Chondrocyte (in vitro differentiated cells): ENCODE measurements around the gene H3-3A. TPM values are rescaled to one million over a fixed set of nuclear protein-coding genes. Genes with fewer than 3 reads are reported as not detected.

Experiments
- DNase-seq: peaks from one replicate; pipeline ENCODE4 v3.0.0; 2021; ENCODE audit warnings: mixed read lengths, low spot score
- H3K27ac Mint-ChIP-seq: one replicate; pipeline ENCODE4 v1.8.0; 2021; ENCODE audit warnings: mild to moderate bottlenecking, moderate library complexity, mixed read lengths; ENCODE audit not compliant: unreplicated experiment
- H3K27me3 Mint-ChIP-seq: 2 replicates; pipeline ENCODE4 v1.8.0; 2021; ENCODE audit warnings: low read depth, mixed read lengths
- H3K36me3 Mint-ChIP-seq: 2 replicates; pipeline ENCODE4 v1.8.0; 2021; ENCODE audit warnings: low read depth, mixed read lengths
- H3K4me1 Mint-ChIP-seq: 2 replicates; pipeline ENCODE4 v1.8.0; 2021; ENCODE audit warnings: low read depth, mild to moderate bottlenecking, mixed read lengths
- H3K4me3 Mint-ChIP-seq: one replicate; pipeline ENCODE4 v1.8.0; 2021; ENCODE audit warnings: mild to moderate bottlenecking, moderate library complexity, mixed read lengths; ENCODE audit not compliant: unreplicated experiment
- H3K9me3 Mint-ChIP-seq: 2 replicates; pipeline ENCODE4 v1.8.0; 2021; ENCODE audit warnings: low read depth, mixed read lengths
- CTCF ChIP-seq: fragments of 200-600 bp; sonication (generic); IDR thresholded peaks from 2 replicates; pipeline ENCODE4 v1.5.0; 2021; ENCODE audit warnings: antibody characterized with exemption, mild to moderate bottlenecking, moderate library complexity
- total RNA-seq: library from RNA; stranded (reverse); gene quantifications from 3 replicates; pipeline ENCODE4 v1.2.1, GENCODE V29; 2021

The H3-3A gene
- total RNA-seq, 1 donor from 2014 or later, result 315 TPM

GRCh38 chr1:226050133-226050532 lies 12.4 kb upstream of the H3-3A start:
- H3K27ac Mint-ChIP-seq, result no peak overlapping the region
- no peak for DNase-seq
- H3K36me3 Mint-ChIP-seq, result no peaks in the 10 kb centered on the region
- no peak overlapping the region for H3K4me3 Mint-ChIP-seq
- no peaks in the 10 kb centered on the region for H3K27me3 Mint-ChIP-seq
- peaks cover 2% of the 10 kb centered on the region for H3K4me1 Mint-ChIP-seq
- H3K9me3 Mint-ChIP-seq, result no peaks in the 10 kb centered on the region
- TF ChIP-seq CTCF, result no peak

GRCh38 chr1:226051365-226051764 lies 11.2 kb upstream of the H3-3A start:
- Mint-ChIP-seq H3K4me3 (no peak overlapping the region), H3K27ac (no peak overlapping the region), H3K4me1 (peaks cover under 1% of the 10 kb centered on the region), H3K9me3 (no peaks in the 10 kb centered on the region), H3K36me3 (no peaks in the 10 kb centered on the region), H3K27me3 (no peaks in the 10 kb centered on the region)
- no peak for DNase-seq
- TF ChIP-seq CTCF, result no peak

DNA sequence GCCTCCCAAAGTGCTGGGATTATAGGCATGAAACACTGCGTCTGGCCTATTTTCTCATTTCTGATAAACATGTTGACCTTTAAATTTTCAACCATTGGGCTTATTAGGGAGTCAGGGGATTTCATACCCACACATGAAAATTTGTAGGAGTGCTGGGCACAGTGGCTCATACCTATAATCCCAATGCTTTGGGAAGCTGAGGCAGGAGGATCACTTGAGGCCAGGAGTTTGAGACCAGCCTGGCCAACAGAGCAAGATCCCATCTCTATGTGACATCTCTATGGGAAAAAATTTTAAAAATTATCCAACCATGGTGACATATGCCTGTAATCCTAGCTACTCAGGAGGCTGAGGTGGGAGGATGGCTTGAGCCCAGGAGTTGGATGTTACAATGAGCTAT lies 10.5 kb upstream of the H3-3A start:
- no peak overlapping the region for H3K27ac Mint-ChIP-seq
- no peaks in the 10 kb centered on the region for H3K9me3 Mint-ChIP-seq
- H3K4me3 Mint-ChIP-seq, result no peak overlapping the region
- H3K36me3 Mint-ChIP-seq, result no peaks in the 10 kb centered on the region
- no peak for TF ChIP-seq CTCF
- no peaks in the 10 kb centered on the region for H3K27me3 Mint-ChIP-seq
- DNase-seq, result no peak
- no peaks in the 10 kb centered on the region for H3K4me1 Mint-ChIP-seq

- no peak overlapping the region for H3K4me3 Mint-ChIP-seq
Observed at GRCh38 chr1:226054519-226055327, 7.8 kb upstream of the H3-3A start.

DNA sequence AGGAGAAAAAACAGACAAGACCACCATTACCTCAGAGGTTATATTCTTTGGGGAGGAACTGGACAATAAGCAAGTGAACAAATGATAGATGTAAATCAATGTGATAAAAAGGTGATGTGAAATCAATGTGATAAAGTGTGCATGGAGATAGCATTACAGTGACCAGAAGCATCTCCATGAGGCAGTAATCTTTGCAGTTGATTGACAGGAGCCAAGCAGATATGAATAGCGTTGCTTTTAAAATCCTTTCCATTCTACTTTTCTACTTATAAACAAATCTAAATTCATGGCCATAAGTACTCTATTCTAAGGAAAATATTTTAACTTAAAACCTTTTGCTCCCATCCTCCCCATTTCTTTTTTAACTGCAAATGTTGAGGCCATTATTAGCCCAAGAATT lies 2.8 kb upstream of the H3-3A start:
- DNase-seq, result no peak
- Mint-ChIP-seq H3K36me3 (no peaks in the 10 kb centered on the region), H3K4me1 (peaks cover 10% of the 10 kb centered on the region)

More at GRCh38 chr1:226054519-226055327, 7.8 kb upstream of the H3-3A start:
- Mint-ChIP-seq H3K27ac (no peak overlapping the region), H3K4me1 (no peaks in the 10 kb centered on the region), H3K9me3 (no peaks in the 10 kb centered on the region), H3K27me3 (no peaks in the 10 kb centered on the region), H3K36me3 (no peaks in the 10 kb centered on the region)
- DNase-seq, result no peak
- no peak for TF ChIP-seq CTCF

More for the DNA sequence above, 2.8 kb upstream of the H3-3A start:
- TF ChIP-seq CTCF, result no peak
- Mint-ChIP-seq H3K27ac (no peak overlapping the region), H3K4me3 (no peak overlapping the region), H3K9me3 (no peaks in the 10 kb centered on the region), H3K27me3 (no peaks in the 10 kb centered on the region)
